Measurements from ENCODE around the gene PHLPP1. TPM values are rescaled to one million over a fixed set of nuclear protein-coding genes. Genes with fewer than 3 reads are reported as not detected.

The PHLPP1 gene
- total RNA-seq, 1 donor from 2014 or later, result 13.3 TPM

GRCh38 chr18:62939926-62940325 is 224.6 kb downstream of the PHLPP1 start:
- no peak for DNase-seq (ENCODE audit: low read depth)
- no peak for FAIRE-seq
- Mint-ChIP-seq H3K4me3 (ENCODE audit: unreplicated experiment) (no peak overlapping the region), H3K9me3 (ENCODE audit: unreplicated experiment) (no peaks in the 10 kb centered on the region), H3K4me1 (ENCODE audit: low read depth, unreplicated experiment) (peaks cover 6% of the 10 kb centered on the region), H3K27ac (ENCODE audit: unreplicated experiment) (no peak overlapping the region), H3K36me3 (ENCODE audit: low read depth, unreplicated experiment) (no peaks in the 10 kb centered on the region), H3K27me3 (ENCODE audit: low read depth, unreplicated experiment) (no peaks in the 10 kb centered on the region)
- no peak overlapping the region for H3K4me2 ChIP-seq (ENCODE audit: low read length)
- H3K36me3 ChIP-seq (ENCODE audit: insufficient read depth, low read length), result no peaks in the 10 kb centered on the region
- H3K4me1 ChIP-seq (ENCODE audit: insufficient read depth, low read length), result no peaks in the 10 kb centered on the region
- H3K79me2 ChIP-seq (ENCODE audit: insufficient read depth, low read length), result no peaks in the 10 kb centered on the region
- H2AFZ ChIP-seq (ENCODE audit: low read depth, low read length), result no peak overlapping the region
- no peak overlapping the region for H3K4me3 ChIP-seq (ENCODE audit: insufficient read depth, low read depth, low read length)
- no peaks in the 10 kb centered on the region for H3K27me3 ChIP-seq (ENCODE audit: insufficient read depth, low read length)
- H3K27ac ChIP-seq (ENCODE audit: low read depth, low read length), result no peak overlapping the region
- no peaks in the 10 kb centered on the region for H3K9me3 ChIP-seq (ENCODE audit: insufficient read depth, low read depth, low read length)
- TF ChIP-seq CTCF (IDR thresholded peaks at IDR 0.05; ENCODE audit: insufficient read depth, low read depth, low read length) (no peak), EZH2 (IDR thresholded peaks at IDR 0.05; ENCODE audit: insufficient read depth, low read length) (no peak)
- no peak overlapping the region for H3K9ac ChIP-seq (ENCODE audit: low read length)
- H4K20me1 ChIP-seq (ENCODE audit: insufficient read depth, low read length), result no peaks in the 10 kb centered on the region

DNA sequence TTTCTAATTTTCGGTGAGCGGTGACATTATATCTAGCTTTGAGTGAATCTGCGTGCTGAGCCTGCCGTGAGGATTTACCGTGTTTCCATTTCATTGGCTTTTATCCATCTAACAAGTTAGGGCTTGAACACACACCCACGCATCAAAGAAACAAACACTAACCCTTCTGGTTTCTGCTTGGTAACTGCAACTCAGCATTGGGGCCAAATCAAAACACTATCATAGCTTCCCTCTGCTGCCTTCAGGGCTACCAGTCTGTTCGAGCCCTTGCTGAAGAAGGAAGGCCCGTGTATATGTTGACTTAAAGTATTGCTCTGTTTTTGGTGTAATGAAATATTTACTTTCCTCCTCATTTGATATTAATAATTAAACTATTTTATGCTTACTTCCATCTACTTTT is 227.2 kb downstream of the PHLPP1 start:
- H4K20me1 ChIP-seq (ENCODE audit: insufficient read depth, low read length), result no peaks in the 10 kb centered on the region
- H3K4me1 ChIP-seq (ENCODE audit: insufficient read depth, low read length), result no peaks in the 10 kb centered on the region
- Mint-ChIP-seq H3K9me3 (ENCODE audit: unreplicated experiment) (no peaks in the 10 kb centered on the region), H3K36me3 (ENCODE audit: low read depth, unreplicated experiment) (peaks cover 2% of the 10 kb centered on the region), H3K4me3 (ENCODE audit: unreplicated experiment) (no peak overlapping the region), H3K27me3 (ENCODE audit: low read depth, unreplicated experiment) (no peaks in the 10 kb centered on the region), H3K27ac (ENCODE audit: unreplicated experiment) (no peak overlapping the region), H3K4me1 (ENCODE audit: low read depth, unreplicated experiment) (peaks cover 6% of the 10 kb centered on the region)
- DNase-seq (ENCODE audit: low read depth), result no peak
- H2AFZ ChIP-seq (ENCODE audit: low read depth, low read length), result no peak overlapping the region
- no peak overlapping the region for H3K4me2 ChIP-seq (ENCODE audit: low read length)
- H3K27ac ChIP-seq (ENCODE audit: low read depth, low read length), result no peak overlapping the region
- no peak for TF ChIP-seq EZH2 (IDR thresholded peaks at IDR 0.05; ENCODE audit: insufficient read depth, low read length)
- TF ChIP-seq CTCF (IDR thresholded peaks at IDR 0.05; ENCODE audit: insufficient read depth, low read depth, low read length), result no peak
- H3K9ac ChIP-seq (ENCODE audit: low read length), result no peak overlapping the region
- no peak overlapping the region for H3K4me3 ChIP-seq (ENCODE audit: insufficient read depth, low read depth, low read length)
- no peaks in the 10 kb centered on the region for H3K79me2 ChIP-seq (ENCODE audit: insufficient read depth, low read length)
- no peaks in the 10 kb centered on the region for H3K36me3 ChIP-seq (ENCODE audit: insufficient read depth, low read length)
- no peaks in the 10 kb centered on the region for H3K27me3 ChIP-seq (ENCODE audit: insufficient read depth, low read length)
- no peaks in the 10 kb centered on the region for H3K9me3 ChIP-seq (ENCODE audit: insufficient read depth, low read depth, low read length)
- no peak for FAIRE-seq

DNA sequence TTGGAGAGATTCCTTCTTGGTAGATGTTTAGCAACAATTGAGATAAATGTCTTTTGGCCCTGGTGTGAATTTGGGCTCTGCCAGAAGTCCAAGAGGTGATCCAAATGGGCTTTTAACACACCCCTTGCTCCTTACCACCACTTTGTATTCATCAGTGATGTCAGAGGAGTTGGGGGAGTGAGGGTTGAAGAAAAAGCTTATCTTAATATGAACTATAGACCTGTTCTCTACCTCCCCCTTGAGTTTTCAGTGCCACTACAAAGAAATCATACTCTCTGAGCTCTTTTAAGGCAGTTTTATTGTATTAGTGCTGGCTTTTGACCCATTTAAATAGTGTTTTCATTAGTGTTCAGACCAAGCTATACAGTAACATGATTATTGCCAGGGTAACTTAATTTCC is 229.1 kb downstream of the PHLPP1 start:
- Histone ChIP-seq H3K79me2 (ENCODE audit: insufficient read depth, low read length) (no peaks in the 10 kb centered on the region), H3K4me1 (ENCODE audit: insufficient read depth, low read length) (no peaks in the 10 kb centered on the region), H3K36me3 (ENCODE audit: insufficient read depth, low read length) (no peaks in the 10 kb centered on the region), H3K4me3 (ENCODE audit: insufficient read depth, low read depth, low read length) (no peak overlapping the region), H3K9me3 (ENCODE audit: insufficient read depth, low read depth, low read length) (no peaks in the 10 kb centered on the region), H3K27ac (ENCODE audit: low read depth, low read length) (no peak overlapping the region), H2AFZ (ENCODE audit: low read depth, low read length) (no peak overlapping the region), H3K9ac (ENCODE audit: low read length) (no peak overlapping the region), H3K27me3 (ENCODE audit: insufficient read depth, low read length) (no peaks in the 10 kb centered on the region), H3K4me2 (ENCODE audit: low read length) (no peak overlapping the region), H4K20me1 (ENCODE audit: insufficient read depth, low read length) (no peaks in the 10 kb centered on the region)
- DNase-seq (ENCODE audit: low read depth) (no peak), FAIRE-seq (no peak)
- H3K4me3 Mint-ChIP-seq (ENCODE audit: unreplicated experiment), result no peak overlapping the region
- no peaks in the 10 kb centered on the region for H3K27me3 Mint-ChIP-seq (ENCODE audit: low read depth, unreplicated experiment)
- H3K9me3 Mint-ChIP-seq (ENCODE audit: unreplicated experiment), result no peaks in the 10 kb centered on the region
- TF ChIP-seq EZH2 (IDR thresholded peaks at IDR 0.05; ENCODE audit: insufficient read depth, low read length) (no peak), CTCF (IDR thresholded peaks at IDR 0.05; ENCODE audit: insufficient read depth, low read depth, low read length) (no peak)
- no peak overlapping the region for H3K27ac Mint-ChIP-seq (ENCODE audit: unreplicated experiment)
- peaks cover 2% of the 10 kb centered on the region for H3K4me1 Mint-ChIP-seq (ENCODE audit: low read depth, unreplicated experiment)
- peaks cover 2% of the 10 kb centered on the region for H3K36me3 Mint-ChIP-seq (ENCODE audit: low read depth, unreplicated experiment)

Measured in astrocyte (in vitro differentiated cells and primary cell).